Ascending aorta (tissue), 2 donors: ENCODE data around the gene TRAF3IP1. TPM values are rescaled to one million over a fixed set of nuclear protein-coding genes. Genes with fewer than 3 reads are reported as not detected.

ENCODE experiments used
- DNase-seq, 2 donors: peaks; one replicate each; pipeline ENCODE4 v3.0.0-alpha.2; 2019; ENCODE audit warnings: low spot score in 2 of 2
- H3K27ac ChIP-seq, 2 donors: fragments of 200-600 bp; sonication (generic); one replicate each; pipeline ENCODE4 v1.5.1; 2016 to 2017; ENCODE audit warnings: mild to moderate bottlenecking in 1 of 2
- H3K27me3 ChIP-seq: fragments of 200-600 bp; sonication (generic); one replicate; pipeline ENCODE4 v1.5.1; 2017
- H3K36me3 ChIP-seq, 2 donors: fragments of 200-600 bp; sonication (generic); one replicate each; pipeline ENCODE4 v1.5.1; 2016
- H3K4me1 ChIP-seq, 2 donors: fragments of 200-600 bp; sonication (generic); one replicate each; pipeline ENCODE4 v1.5.1; 2016 to 2017; ENCODE audit warnings: mild to moderate bottlenecking in 1 of 2
- H3K4me3 ChIP-seq, 2 donors: fragments of 200-600 bp; sonication (generic); one replicate each; pipeline ENCODE4 v1.5.1; 2016 to 2017; ENCODE audit warnings: mild to moderate bottlenecking in 1 of 2
- H3K9me3 ChIP-seq, 2 donors: fragments of 200-600 bp; sonication (generic); one replicate each; pipeline ENCODE4 v1.5.1; 2016
- intact Hi-C: fragments of 100-400 bp; cut with DNase I; formaldehyde crosslinking; loops from one replicate; pipeline ENCODE4 v1.15.1; 2023
- total RNA-seq: library from RNA; depleted of rRNA; stranded (reverse); fragments of >200 nt; gene quantifications from one replicate; pipeline ENCODE4 v1.1.0, GENCODE V29; 2016
- TF ChIP-seq, protein P1 (sequence below), 3 experiments: fragments of 200-600 bp in 2 of 3; fragments of 450-650 bp in 1 of 3; sonication (generic) in 2 of 3; IDR thresholded peaks; one replicate each; pipeline ENCODE4 v1.5.1; 2016 to 2019; ENCODE audit warnings: antibody characterized with exemption in 3 of 3, mild to moderate bottlenecking in 1 of 3, moderate library complexity in 1 of 3

The TRAF3IP1 gene
- total RNA-seq, 1 donor from 2014 or later: 6.1 TPM

DNA sequence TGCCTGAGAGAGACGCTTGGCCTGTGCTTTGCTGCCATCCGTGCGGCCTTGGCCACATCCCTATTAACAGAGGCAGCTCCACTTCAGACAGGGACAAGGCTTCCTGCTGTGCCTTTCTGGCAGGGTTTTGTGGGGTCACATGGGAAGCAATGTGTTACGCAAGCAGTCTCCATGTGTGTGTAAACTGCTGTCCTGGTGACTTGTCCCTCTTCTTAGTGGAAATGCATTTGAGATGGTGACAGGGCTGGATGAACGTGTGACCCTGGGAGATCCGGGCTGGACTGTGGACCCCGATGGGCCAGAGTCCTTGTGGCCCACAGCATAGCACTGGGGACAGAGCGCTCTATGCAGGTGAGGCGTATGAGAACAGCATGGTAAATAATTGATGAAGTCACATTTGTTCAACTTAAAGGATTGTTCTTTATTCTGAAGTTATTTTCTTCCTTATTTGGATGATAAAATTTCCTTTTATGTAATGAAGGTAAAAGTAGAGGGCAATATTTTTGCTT, 129.6 kb downstream of the TRAF3IP1 start:
- H3K36me3 ChIP-seq: peaks cover 61 to 73% of the 10 kb centered on the region in 2 donors
- no peak for DNase-seq
- no peaks in the 10 kb centered on the region for H3K27me3 ChIP-seq
- no peak overlapping the region for H3K4me3 ChIP-seq
- TF ChIP-seq, protein P1, sequence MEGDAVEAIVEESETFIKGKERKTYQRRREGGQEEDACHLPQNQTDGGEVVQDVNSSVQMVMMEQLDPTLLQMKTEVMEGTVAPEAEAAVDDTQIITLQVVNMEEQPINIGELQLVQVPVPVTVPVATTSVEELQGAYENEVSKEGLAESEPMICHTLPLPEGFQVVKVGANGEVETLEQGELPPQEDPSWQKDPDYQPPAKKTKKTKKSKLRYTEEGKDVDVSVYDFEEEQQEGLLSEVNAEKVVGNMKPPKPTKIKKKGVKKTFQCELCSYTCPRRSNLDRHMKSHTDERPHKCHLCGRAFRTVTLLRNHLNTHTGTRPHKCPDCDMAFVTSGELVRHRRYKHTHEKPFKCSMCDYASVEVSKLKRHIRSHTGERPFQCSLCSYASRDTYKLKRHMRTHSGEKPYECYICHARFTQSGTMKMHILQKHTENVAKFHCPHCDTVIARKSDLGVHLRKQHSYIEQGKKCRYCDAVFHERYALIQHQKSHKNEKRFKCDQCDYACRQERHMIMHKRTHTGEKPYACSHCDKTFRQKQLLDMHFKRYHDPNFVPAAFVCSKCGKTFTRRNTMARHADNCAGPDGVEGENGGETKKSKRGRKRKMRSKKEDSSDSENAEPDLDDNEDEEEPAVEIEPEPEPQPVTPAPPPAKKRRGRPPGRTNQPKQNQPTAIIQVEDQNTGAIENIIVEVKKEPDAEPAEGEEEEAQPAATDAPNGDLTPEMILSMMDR (IDR thresholded peaks at IDR 0.05): no peak
- H3K9me3 ChIP-seq: no peaks in the 10 kb centered on the region
- H3K4me1 ChIP-seq: no peaks in the 10 kb centered on the region
- H3K27ac ChIP-seq: no peak overlapping the region
- intact Hi-C loops: no loop called here

DNA sequence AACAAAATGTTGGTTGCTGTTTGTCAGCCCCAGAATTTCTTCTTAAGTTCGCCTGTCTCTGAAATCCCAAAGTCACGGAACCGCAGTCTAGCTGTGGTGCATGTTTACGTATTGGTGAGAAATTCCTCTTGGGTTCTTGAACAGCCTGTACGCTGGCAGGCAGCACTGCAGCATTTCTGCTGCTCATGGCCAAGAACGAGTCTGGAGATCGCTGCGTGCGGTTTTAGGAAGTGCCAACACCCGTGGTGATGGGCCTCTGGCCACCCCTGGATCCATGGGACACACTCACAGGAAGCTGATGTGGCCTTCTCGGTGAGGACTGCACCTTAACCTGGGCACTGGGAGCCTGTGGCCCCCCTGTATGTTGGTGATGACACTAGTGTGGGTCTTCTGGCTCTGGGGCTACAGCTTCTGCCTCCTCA, 130.1 kb downstream of the TRAF3IP1 start:
- no peak for DNase-seq
- no peaks in the 10 kb centered on the region for H3K27me3 ChIP-seq
- TF ChIP-seq, protein P1 (IDR thresholded peaks at IDR 0.05): no peak
- H3K4me3 ChIP-seq: no peak overlapping the region
- intact Hi-C loops: no loop called here
- H3K27ac ChIP-seq: no peak overlapping the region
- H3K9me3 ChIP-seq: no peaks in the 10 kb centered on the region
- H3K36me3 ChIP-seq: peaks cover 56 to 68% of the 10 kb centered on the region in 2 donors
- no peaks in the 10 kb centered on the region for H3K4me1 ChIP-seq

Other genes with a start within 250 kb of the TRAF3IP1 start
- not detected for gene ESPNL, start 220.2 kb upstream of the TRAF3IP1 start, total RNA-seq
- gene KLHL30, start 181.8 kb upstream of the TRAF3IP1 start, total RNA-seq: 28.2 TPM
- gene ERFE, start 161.5 kb upstream of the TRAF3IP1 start, total RNA-seq: 3.3 TPM
- gene ILKAP, start 116.8 kb upstream of the TRAF3IP1 start, total RNA-seq: 22.6 TPM
- 117 TPM for gene HES6, start 80.5 kb upstream of the TRAF3IP1 start, total RNA-seq
- gene PER2, start 31.9 kb upstream of the TRAF3IP1 start, total RNA-seq: 21.6 TPM
- gene ASB1, start 106.4 kb downstream of the TRAF3IP1 start, total RNA-seq: 32.5 TPM